SH-SY5Y (cell line): Measurements from ENCODE around the gene SLC9A4.

Experiments
- GATA2 ChIP-seq: IDR thresholded peaks from 2 replicates; pipeline ENCODE4 v1.6.1; 2011; ENCODE audit warnings: mild to moderate bottlenecking, low read depth, low read length
- GATA3 ChIP-seq: IDR thresholded peaks from 2 replicates; pipeline ENCODE4 v1.6.1; 2011; ENCODE audit warnings: low read depth, mild to moderate bottlenecking, low read length, moderate library complexity

DNA sequence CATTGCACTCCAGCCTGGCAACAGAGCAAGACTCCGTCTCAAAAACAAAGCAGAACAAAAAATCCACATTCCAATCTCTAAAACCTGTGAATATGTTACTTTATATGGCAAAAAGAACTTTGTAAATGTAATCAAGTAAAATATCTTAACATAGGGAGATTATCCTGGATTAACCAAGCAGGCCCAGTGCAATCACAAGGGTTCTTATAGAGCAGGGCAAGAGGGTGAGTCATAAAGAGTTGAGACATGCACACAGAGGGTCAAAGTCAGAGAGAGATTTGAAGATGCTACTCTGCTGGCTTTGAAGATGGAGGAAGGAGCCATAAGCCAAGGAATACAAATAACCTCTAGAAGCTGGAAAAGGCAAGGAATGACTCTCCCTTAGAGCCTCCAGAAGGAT, 85.4 kb downstream of the SLC9A4 start:
- TF ChIP-seq GATA2 (no peak), GATA3 (no peak)
